NCI-H2029 (cell line): ENCODE results near the gene MPG.

Experiments used
- DNase-seq: peaks from one replicate; lab custom pipeline; 2025; lab: John Stamatoyannopoulos, UW

The MPG gene

DNA sequence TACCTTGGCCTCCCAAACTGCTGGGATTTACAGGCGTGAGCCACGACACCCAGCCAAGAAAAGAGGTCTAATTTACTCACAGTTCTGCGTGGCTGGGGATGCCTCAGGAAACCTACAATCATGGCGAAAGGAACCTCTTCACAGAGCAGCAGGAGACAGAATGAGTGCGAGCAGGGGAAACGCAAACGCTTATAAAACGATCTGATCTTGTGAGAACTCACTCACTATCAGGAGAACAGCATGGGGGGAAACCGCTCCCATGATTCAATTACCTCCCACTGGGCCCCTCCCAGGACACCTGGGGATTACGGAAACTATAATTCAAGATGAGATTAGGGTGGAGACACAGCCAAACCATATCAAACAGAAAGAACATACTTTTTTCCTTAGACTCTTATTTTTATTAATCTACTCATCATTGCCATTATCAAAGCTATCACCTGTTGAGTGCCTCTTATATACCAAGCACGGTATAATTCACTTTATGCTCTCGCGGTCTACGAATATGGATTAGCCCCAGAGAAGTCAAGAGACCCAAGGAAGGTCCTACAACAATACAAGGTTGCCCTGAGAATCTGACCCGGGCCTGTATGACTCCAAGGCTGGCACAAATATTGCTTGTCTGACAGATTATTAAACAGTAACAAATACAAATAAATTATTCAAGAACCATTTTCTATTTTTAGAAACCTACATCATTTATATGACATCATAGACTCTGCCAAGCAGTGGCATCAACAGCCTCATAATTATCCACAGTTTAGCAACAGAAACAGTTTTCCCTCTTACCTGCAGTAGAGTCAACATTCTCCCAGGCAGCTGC lies 27.0 kb upstream of the MPG start:
- DNase-seq = peak; percentile 53

DNA sequence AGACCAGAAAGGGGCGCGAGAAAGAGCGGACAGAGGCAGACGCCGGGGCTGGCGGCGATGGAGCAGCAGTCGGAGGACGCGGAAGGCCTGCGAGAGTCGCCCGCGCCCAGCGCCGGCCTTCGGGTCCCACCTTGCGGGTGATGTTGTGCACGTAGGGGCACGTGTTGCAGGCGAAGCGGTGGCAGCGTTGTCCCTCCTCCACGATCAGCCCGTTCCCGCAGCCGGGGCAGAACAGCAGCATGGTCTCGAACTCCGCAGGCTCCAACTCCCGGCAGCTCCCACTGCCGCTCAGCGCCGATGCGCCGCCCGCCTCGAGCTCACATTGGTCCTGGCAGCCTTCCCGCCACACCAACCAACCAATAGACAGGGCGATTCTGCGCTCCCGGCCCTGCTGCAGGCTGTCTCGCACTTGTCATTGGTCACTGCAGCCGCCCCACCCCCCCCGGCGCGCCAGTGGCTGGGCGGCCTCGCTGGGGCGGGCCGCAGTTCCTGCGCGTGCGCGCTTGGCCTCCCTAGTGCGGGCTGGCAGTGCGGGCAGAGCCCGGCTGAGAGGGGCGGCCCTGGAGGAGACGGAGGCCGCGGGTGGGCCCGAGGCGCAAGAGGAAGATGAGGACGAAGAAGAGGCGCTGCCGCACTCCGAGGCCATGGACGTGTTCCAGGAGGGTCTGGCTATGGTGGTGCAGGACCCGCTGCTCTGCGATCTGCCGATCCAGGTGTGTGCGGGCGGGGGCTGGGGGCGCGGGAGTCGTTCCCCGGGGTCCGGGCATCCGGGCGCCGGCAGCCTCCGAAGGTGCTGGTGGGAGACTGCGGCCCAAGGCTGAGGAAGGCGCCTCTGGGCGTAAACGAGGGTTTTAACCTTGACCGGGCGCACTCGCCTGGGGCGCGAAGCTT lies 24.4 kb upstream of the MPG start, which contains the start of the genes POLR3K and SNRNP25:
Gene POLR3K (minus strand): TSS at position 263 of the 891 bp plus-strand sequence. CDS start 22 bp downstream, at position 241.
Gene SNRNP25 (plus strand): TSS at position 483 of the 891 bp plus-strand sequence. CDS start 189 bp downstream, at position 672.
- peak; percentile 98 for DNase-seq

DNA sequence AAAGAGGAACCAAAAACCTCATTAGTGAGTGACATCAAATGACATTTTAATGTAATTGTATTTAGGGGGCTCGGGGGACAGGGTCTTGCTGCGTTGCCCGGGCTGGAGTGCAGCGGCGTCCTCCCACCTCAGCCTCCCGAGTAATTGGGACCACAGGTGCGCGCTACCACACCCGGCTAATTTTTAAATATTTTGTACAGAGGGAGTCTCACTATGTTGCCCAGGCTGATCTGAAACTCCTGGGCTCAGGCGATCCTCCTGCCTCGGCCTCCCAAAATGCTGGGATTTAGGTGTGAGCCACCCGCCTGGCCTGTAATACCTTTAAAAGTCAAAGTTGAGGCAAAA lies 23.8 kb upstream of the MPG start:
- no peak for DNase-seq

DNA sequence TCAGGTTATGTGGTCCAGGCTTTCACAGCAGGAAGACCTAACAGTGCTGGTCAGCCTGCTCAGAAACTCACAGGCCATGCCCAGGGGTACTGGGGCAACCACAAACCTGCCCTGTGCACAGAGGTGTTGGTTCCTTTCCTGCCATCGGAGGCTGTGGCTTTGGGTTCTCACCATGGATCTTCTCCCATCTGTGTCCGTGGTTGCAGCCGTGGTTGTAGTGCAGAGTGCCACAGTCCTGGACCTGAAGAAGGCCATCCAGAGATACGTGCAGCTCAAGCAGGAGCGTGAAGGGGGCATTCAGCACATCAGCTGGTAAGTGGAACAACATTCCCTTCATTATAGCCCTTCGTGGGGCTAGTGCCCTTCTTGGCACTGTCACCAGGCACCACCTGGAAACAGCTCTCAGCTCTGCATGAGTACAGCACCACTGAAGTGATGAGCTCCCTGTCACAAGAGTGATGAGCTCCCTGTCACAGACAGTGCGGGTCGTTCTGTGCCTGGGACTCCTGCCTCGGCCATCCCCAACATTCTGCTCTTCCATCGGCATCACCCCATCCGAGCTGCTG lies 22.4 kb upstream of the MPG start:
- no peak for DNase-seq

DNA sequence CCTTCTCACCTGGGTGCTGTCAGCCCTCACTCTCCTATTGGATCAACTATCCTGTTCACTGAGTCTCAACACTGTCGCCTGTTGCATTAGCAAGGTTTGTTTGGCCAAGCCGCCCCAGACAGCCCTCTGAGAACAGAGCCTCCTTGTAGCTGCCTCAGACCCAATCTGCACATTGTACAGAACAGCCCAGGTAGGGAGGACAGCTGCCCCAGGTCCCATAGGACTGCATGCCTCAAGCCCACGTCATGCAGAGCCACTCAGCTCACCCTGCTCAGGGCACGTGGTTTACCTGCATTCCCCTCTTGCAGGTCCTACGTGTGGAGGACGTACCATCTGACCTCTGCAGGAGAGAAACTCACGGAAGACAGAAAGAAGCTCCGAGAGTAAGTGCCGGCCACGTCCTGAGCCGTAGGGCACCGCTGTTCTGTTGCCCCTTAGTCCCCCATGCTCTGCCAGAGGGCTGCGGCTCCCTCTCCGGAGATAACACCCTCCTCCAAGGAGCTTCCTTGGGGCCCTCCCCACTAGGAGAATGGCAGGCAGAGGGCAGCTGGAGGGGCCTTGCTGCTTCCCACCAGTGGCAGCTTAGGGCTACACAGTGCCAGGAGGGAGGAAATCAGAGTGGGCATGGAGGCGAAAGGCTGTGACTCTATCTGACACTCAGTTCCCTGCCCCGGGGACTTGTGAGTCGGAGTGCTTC lies 21.6 kb upstream of the MPG start:
- DNase-seq = no peak

DNA sequence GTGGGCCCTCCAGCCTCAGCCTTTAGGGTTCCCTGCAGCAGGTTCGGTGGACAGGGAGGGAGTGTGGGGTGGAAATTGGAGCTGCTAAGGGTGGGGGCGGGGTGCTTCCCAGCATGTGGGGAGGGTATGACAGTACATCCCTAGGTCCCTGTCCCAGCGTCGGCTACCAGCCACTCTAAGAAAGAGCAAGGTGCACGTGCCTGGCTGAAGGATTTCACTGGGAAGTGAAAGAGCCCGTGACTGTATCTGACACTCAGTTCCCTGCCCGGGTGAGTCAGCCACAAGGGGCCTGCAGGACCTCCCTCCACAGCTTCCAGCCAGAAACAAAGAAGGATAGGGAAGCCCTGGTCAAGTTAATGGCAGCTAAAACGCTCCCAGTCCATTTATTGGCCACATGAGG lies 20.3 kb upstream of the MPG start:
- no peak for DNase-seq

DNA sequence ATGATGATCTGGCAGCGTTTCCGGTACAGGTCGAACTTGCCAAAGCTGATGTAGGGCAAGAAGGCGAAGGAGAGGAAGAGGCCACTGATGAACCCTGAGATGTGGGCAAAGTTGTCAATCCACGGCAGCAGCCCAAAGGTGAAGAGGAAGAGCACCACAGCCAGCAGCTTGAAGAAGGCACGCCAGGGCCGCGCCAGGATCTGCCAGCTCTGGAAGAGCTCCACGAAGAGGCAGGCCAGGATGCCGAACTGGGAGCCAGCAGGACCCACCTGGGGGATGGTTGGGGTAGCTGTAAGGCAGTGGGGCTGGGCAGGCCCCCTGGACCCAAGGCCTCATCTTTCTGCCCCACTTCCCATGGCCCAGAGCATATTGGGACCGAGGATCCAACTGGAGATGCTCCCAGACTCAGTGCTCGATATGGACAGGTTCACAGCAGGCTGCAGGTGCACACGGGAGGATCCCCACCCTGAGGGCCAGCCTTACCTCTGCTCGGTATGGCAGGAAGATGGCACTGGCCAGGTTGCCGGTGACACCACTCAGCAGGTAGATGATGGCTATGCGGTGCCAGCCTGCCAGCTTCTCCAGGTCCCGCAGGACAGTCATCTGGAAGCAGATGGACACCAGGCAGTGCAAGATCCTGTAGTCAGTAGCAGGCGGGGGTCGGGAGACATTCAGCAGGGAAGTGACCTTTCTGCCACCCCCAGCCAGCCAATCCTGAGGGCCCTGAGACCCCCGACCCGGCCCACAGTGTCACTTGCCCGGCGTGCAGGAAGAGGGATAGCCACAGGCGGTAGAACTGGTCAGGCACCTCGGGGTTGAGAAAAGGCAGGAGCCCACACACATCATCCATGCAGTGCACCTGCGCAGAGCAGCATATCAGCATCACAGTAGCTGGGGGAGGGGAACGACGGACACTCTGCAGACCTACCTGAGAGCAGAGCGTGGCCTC lies 19.3 kb upstream of the MPG start:
- no peak for DNase-seq

DNA sequence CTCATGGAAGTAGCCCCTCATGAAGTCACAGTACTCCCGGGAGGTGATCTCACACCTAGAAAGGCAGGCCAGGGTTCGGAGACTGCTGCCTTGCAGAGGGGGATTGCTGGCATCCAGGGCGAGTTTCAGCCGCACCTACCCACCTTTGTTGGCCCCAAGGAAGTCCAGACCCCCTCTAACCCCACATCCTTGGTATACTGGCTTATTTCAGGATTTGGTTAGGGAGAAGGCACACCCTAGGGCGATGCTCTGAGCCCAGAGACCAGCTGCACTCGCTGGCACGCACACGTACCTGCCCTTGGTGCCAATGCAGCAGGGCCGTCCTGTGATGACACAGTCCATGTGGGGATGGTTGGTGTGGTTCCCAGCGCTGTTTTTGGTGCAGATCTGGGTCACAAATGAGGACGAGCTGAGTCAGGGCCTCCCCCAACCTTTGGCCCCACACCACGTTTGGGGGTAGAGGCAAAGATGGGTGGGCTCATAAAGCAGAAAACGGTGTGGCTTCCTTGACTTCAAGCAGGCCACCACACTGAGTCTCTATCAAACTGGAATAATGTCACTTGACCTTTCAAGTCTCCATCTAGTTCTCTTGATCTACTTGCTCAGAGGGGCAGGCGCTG lies 18.5 kb upstream of the MPG start:
- no peak for DNase-seq

DNA sequence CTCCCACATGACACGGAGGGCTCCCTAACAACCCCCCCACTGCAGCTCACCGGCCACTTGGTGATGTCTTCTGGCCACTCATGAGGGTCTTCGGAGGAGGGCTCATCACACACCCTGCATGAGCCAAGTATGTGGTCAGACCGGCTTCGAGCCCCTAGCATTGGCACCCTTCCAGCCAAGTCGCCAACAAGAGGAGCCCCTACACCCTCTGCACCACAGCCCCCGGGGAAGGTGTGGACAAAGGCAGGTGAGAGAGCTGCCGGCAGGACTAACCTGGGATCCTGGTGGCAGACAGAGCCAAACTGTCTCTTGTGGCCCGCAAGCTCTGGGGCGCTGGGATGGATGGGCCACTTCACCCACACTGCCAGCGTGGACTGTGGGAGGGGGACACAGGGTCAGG lies 17.9 kb upstream of the MPG start:
- DNase-seq = no peak

DNA sequence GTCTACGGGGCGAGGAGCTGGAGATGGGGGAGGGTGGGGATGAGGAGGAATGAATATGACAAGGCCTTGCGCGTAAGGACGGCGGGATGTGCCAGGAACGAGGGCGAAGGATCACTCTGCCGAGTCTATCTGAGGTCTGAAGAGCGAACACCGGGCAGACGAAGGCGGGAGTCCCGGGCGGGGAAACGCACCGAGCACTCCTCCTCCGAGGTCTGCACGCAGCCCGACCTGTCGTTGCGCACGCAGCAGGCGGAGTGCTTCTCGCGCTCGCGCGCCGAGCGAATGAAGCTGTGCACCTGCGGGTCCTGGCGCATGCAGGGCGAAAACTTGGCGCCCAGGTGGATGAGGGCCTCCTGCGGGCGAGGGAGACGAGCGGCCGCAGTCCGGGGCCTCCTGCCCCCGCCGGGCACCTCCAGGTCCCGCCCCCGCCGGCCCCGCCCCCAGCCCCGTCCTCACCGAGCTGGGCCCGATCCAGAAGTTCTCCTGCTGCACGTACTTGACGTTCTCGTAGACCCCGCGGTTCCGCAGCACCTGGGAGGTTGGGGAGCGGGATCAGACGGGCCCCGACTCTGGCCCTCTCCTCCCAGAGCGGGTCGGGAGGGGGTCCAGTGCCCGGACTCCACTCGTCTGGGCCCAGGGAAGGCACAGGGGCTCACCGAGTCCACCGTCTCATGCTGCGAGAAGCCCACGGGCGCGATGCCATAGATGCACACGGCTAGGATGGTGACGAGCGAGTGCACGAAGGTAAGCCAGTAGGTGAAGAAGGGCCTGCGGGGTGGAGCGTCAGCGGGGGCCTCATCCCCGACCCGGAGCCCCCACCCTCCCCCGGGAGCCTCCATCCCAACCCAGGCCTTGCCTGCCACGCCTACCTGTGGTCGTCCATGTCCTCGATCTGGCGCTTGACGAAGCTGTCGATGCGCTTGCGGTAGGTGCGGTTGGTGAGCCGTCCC lies 16.8 kb upstream of the MPG start:
- DNase-seq = no peak

DNA sequence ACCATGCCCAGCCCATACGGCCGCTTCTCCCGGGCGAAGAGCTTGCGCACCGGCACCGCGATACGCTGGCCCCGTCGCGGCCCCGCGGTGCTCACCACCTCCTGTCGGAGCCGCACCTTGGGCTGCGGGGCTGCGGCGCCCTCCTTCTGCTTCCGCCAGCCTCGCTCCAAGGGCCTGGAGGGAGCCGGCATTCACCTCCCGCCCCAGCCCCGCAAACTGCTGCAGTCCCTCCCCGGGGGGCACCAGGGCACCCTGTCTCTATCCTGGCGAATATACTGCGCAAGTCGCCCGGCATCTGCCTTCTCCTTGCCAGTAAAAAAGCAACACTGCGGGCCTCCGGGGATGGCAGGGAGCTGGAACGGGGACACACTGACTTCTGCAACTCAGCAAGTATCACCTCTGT lies 16.1 kb upstream of the MPG start:
- no peak for DNase-seq

DNA sequence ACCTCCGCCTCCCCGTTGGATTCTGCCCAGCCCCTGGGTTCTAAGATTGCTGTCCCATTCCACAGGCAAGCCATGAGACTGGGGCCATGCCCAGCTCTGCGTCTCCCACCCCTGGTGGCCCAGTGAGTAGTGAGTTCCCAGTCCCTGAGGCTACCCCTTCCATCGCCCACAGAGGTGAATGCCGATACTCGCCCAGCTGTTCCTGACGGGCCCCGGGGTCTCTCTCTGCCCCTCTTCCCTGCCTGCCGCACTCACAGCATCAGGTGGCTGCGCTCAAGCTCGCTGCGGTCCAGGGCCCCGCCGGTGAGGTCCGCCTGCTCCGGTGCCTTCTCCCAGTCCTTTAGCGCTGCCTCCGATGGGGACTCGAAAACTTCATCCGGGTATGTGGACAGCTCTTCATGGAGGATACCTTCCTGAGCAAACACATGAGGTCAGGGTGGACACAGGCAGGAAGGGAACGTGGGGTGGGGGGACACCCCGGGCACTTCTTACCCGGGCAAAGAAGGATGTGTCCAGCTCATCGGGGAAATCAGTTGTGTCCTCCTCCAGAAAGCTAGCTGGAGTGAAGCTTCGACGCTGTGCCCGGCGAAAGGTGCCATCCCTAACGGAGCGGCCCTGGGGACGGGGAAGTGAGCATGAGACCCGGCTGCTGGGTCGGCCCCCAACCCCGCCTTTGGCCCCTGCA lies 15.6 kb upstream of the MPG start:
- no peak for DNase-seq

DNA sequence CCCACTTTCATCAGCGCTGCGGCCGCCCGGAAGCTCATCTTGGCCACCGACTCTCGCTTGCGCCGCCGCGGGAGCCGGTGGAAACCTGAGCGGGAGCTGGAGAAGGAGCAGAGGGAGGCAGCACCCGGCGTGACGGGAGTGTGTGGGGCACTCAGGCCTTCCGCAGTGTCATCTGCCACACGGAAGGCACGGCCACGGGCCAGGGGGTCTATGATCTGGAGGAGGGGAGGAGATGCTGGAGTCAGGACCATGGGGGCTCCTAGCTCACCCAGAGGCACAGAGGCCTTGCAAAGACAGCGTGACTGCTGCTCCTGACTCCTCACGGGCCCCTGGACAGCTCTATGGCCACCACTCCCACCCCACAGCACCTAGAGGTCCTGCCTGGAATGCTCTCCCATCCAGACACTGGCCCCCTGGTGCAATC lies 15.0 kb upstream of the MPG start:
- no peak for DNase-seq

DNA sequence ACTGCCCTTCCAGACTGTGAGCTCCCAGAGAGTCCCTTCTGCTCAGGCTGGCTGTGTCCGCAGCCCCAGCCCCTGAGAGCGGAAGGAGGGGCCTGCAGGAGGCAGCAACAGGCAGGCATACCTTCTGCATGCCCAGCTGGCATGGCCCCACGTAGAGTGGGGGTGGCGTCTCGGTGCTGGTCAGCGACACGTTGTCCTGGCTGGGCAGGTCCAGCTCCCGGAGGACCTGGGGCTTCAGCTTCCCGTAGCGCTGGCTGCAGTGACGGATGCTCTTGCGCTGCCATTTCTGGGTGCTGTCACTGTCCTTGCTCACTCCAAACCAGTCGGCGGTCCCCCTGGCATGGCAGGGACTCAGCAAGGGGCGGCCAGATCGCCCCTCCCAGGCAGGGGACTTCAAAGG lies 14.6 kb upstream of the MPG start:
- no peak for DNase-seq

DNA sequence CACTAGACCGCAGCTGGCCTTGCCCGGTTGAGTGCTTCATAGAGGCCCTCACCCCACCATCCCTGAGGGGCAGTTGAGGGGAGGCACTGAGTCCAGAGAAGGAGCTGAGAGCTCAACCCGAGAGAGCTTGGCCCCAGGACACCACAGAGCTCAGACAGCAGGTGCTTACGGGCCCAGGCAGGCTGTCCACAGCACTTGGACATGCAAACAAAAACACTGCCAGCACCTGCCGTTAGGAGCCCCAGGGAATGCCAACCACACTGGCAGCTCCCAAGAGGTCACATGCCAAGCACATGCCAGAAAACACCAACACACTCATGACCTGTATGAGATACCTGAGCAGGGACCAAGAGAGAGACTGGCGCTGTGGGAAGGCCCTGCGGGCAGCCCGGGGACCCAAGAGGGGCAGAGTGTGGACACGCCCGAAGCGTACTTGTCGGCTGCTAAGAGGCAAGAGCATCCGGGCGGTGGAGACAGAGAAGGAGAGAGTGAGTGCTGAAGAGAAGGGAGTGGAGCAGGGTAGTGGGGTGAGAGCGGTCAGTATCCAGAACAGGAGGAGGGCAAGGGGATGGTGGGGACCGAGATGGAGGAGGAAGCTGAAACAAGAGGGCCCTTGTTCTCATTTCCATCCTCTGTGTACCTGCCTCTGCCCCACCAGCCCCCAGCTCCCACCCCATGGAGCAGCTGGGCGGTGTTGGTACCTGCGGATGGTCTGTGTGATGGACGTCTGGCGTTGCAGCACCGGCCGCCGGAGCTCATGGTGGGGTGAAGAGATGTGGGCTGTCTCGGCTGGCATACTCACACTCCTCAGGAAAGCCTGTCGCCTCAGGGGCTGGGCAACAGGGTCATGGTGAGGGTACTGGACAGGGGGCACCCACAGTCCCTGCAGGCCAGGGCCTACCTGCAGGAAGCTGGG lies 13.8 kb upstream of the MPG start:
- peak; percentile 82 for DNase-seq

DNA sequence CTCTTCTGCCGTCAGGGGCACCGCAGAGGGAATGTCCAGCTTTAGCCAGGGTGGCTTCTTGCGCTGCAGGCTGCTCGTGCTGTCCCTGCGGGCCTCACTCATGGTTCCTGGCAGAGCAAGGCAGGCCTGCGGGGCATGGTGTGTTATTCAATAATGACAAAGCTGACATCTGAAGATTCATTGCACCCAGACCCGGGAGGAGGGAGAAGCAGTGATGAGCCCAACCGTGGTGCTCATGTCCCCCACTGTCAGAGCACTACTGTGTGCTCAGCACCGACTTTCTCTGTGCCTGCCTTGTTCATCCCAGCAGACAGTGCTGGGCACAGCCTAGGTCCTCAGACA lies 13.1 kb upstream of the MPG start:
- no peak for DNase-seq

DNA sequence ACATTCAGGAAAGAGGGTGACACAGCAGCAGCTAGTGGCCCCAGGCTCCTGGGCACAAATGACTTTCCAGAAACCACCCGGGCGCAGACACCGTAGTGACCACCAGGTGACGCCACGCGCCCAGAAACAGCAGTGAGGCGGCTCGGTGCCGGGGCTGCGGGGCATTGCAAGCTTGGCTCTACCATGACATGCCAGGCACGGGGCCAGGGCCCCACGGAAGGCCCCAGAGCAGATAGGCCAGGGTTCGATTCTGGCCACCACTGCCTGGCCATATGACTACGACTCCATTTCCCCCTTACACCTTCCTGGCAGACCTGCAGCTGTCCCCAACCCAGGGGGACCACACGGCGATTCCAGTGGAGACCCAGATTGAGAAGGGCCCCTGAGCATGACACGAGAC lies 12.3 kb upstream of the MPG start:
- peak; percentile 64 for DNase-seq
